ENCODE measurements around the gene FOXI3.

GRCh38 chr2:88452980-88453582 lies 588 bp upstream of the FOXI3 start:
- TF ChIP-seq CTCF (tag by site-specific recombination; IDR thresholded peaks at IDR 0.05) (no peak), ZNF549 (tag by site-specific recombination; IDR thresholded peaks at IDR 0.05) (no peak)
